ENCODE data around the gene SLC39A12. TPM values are rescaled to one million over a fixed set of nuclear protein-coding genes. Genes with fewer than 3 reads are reported as not detected.

Gene SLC39A12
- total RNA-seq, 1 donor from 2014 or later = not detected

- no peak for TF ChIP-seq CTCF (IDR thresholded peaks at IDR 0.05)
Measured at GRCh38 chr10:18082381-18082780, 130.7 kb downstream of the SLC39A12 start.

GRCh38 chr10:18085855-18086254 is 134.1 kb downstream of the SLC39A12 start:
- no peak overlapping the region for H3K27ac ChIP-seq
- H3K27me3 ChIP-seq = no peaks in the 10 kb centered on the region
- H3K36me3 ChIP-seq = no peaks in the 10 kb centered on the region
- TF ChIP-seq CTCF (IDR thresholded peaks at IDR 0.05) = no peak
- no peak overlapping the region for H3K4me3 ChIP-seq
- intact Hi-C loops (cut with DNase I) = no loop called here
- no peaks in the 10 kb centered on the region for H3K9me3 ChIP-seq
- DNase-seq (ENCODE audit: low spot score in 2 of 2) = no peak
- H3K4me1 ChIP-seq = no peaks in the 10 kb centered on the region

More at GRCh38 chr10:18082381-18082780, 130.7 kb downstream of the SLC39A12 start:
- H3K27ac ChIP-seq = no peak overlapping the region
- no peaks in the 10 kb centered on the region for H3K4me1 ChIP-seq
- no peak overlapping the region for H3K4me3 ChIP-seq
- intact Hi-C loops (cut with DNase I) = no loop called here
- H3K27me3 ChIP-seq = no peaks in the 10 kb centered on the region
- no peaks in the 10 kb centered on the region for H3K9me3 ChIP-seq
- no peaks in the 10 kb centered on the region for H3K36me3 ChIP-seq
- DNase-seq (ENCODE audit: low spot score in 2 of 2) = no peak

- no peak overlapping the region for H3K27ac ChIP-seq
- TF ChIP-seq CTCF (IDR thresholded peaks at IDR 0.05) = no peak
Measured at GRCh38 chr10:18086746-18087145, 135.0 kb downstream of the SLC39A12 start.

GRCh38 chr10:18087355-18087754 is 135.6 kb downstream of the SLC39A12 start:
- intact Hi-C loops (cut with DNase I) = no loop called here
- Histone ChIP-seq H3K27me3 (no peaks in the 10 kb centered on the region), H3K9me3 (no peaks in the 10 kb centered on the region), H3K27ac (no peak overlapping the region), H3K36me3 (no peaks in the 10 kb centered on the region), H3K4me3 (no peak overlapping the region), H3K4me1 (no peaks in the 10 kb centered on the region)
- no peak for TF ChIP-seq CTCF (IDR thresholded peaks at IDR 0.05)
- no peak for DNase-seq (ENCODE audit: low spot score in 2 of 2)

More at GRCh38 chr10:18086746-18087145, 135.0 kb downstream of the SLC39A12 start:
- no peak for DNase-seq (ENCODE audit: low spot score in 2 of 2)
- Histone ChIP-seq H3K27me3 (no peaks in the 10 kb centered on the region), H3K9me3 (no peaks in the 10 kb centered on the region), H3K4me3 (no peak overlapping the region), H3K4me1 (no peaks in the 10 kb centered on the region), H3K36me3 (no peaks in the 10 kb centered on the region)
- intact Hi-C loops (cut with DNase I) = no loop called here

Other genes starting within 250 kb of the SLC39A12 start
- not detected for gene TMEM236, start 199.7 kb upstream of the SLC39A12 start, total RNA-seq
- 15.1 TPM for gene MRC1, start 142.6 kb upstream of the SLC39A12 start, total RNA-seq
- 0.96 TPM for gene CACNB2, start 188.5 kb downstream of the SLC39A12 start, total RNA-seq